Erythroblast (primary cell): Measurements from ENCODE around the gene KRT86.

Source experiments
- GATA1 ChIP-seq: IDR thresholded peaks from 2 replicates; pipeline ENCODE4 v1.6.1; 2011; ENCODE audit warnings: low read depth, mild to moderate bottlenecking, control low read depth, low read length, moderate library complexity
- POLR2A ChIP-seq: IDR thresholded peaks from 2 replicates; pipeline ENCODE4 v1.6.1; 2011; ENCODE audit warnings: mild to moderate bottlenecking, low read length

DNA sequence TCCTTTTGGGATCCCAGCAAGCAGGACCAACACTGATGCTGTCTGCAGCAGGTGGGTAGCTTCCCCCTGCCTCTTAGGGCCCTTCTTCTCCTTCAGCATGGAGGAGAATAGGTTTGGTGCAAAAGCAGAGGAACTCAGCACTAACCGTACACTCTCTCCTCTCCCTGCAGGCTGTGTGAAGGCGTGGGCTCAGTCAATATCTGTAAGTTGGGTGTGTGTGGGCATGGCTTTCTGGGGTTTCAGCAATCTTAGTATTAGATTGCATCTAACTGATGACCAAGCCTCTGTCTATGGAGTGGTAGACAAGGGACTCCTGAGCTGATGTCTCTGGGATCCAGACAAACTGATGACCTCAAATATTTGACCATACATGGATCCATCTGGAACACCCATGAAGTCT, 78.5 kb downstream of the KRT86 start:
- TF ChIP-seq POLR2A (no peak), GATA1 (no peak)
